DND-41 (cell line): ENCODE measurements around the gene CASR.

Experiments
- ATAC-seq: fragments of 200-7000 bp; cut with Tn5 transposase; 3 replicates; pipeline ENCODE4 v1.9.1; 2021; ENCODE audit warnings: low read depth; ENCODE audit not compliant: insufficient read depth
- DNase-seq: peaks from one replicate; pipeline ENCODE4 v3.0.0-alpha.2; 2020
- H2AFZ ChIP-seq: 2 replicates; pipeline ENCODE4 v1.6.0; 2012; ENCODE audit warnings: low read depth, low read length
- H3K27ac ChIP-seq: 2 replicates; pipeline ENCODE4 v1.5.1; 2012; ENCODE audit warnings: low read length, inconsistent platforms
- H3K27me3 ChIP-seq: fragments of 200-600 bp; sonication (generic); 2 replicates; pipeline ENCODE4 v1.6.0; 2012; ENCODE audit warnings: low read length, mild to moderate bottlenecking, inconsistent platforms; ENCODE audit not compliant: insufficient read depth, poor library complexity
- H3K36me3 ChIP-seq: 2 replicates; pipeline ENCODE4 v1.5.1; 2012; ENCODE audit warnings: low read length, inconsistent platforms; ENCODE audit not compliant: insufficient read depth
- H3K4me1 ChIP-seq: 2 replicates; pipeline ENCODE4 v1.5.1; 2012; ENCODE audit warnings: mild to moderate bottlenecking, low read length; ENCODE audit not compliant: insufficient read depth
- H3K4me2 ChIP-seq: 2 replicates; pipeline ENCODE4 v1.6.0; 2012; ENCODE audit warnings: mild to moderate bottlenecking, moderate library complexity, low read length, inconsistent platforms; ENCODE audit not compliant: insufficient read depth
- H3K4me3 ChIP-seq, 2 experiments: fragments of 200-600 bp in 1 of 2; shearing (Covaris generic) in 1 of 2; 2 replicates each; pipeline ENCODE4 v1.5.1; 2012 to 2016; ENCODE audit warnings: inconsistent platforms in 2 of 2, low read length in 2 of 2, mild to moderate bottlenecking in 2 of 2, low read depth in 1 of 2, moderate library complexity in 1 of 2
- H3K79me2 ChIP-seq: 2 replicates; pipeline ENCODE4 v1.6.0; 2012; ENCODE audit warnings: low read length, inconsistent platforms; ENCODE audit not compliant: insufficient read depth
- H3K9ac ChIP-seq: 2 replicates; pipeline ENCODE4 v1.6.0; 2012; ENCODE audit warnings: low read depth, mild to moderate bottlenecking, inconsistent platforms, low read length, moderate library complexity
- H3K9me3 ChIP-seq: 2 replicates; pipeline ENCODE4 v1.5.1; 2012; ENCODE audit warnings: low read length, moderate library complexity, mild to moderate bottlenecking, inconsistent platforms; ENCODE audit not compliant: insufficient read depth, severe bottlenecking
- H4K20me1 ChIP-seq: 2 replicates; pipeline ENCODE4 v1.6.0; 2012; ENCODE audit warnings: low read length; ENCODE audit not compliant: insufficient read depth
- EZH2 ChIP-seq: IDR thresholded peaks from 3 replicates; pipeline ENCODE4 v1.6.1; 2012; ENCODE audit warnings: borderline replicate concordance, low read depth, mild to moderate bottlenecking, moderate library complexity, low read length, inconsistent platforms; ENCODE audit not compliant: severe bottlenecking
- TF ChIP-seq, protein P1 (sequence below): IDR thresholded peaks from 2 replicates; pipeline ENCODE4 v1.5.1; 2012; ENCODE audit warnings: borderline replicate concordance, low read length, moderate library complexity, mild to moderate bottlenecking; ENCODE audit not compliant: poor library complexity, severe bottlenecking; ENCODE audit errors: extremely low read depth

Gene CASR

DNA sequence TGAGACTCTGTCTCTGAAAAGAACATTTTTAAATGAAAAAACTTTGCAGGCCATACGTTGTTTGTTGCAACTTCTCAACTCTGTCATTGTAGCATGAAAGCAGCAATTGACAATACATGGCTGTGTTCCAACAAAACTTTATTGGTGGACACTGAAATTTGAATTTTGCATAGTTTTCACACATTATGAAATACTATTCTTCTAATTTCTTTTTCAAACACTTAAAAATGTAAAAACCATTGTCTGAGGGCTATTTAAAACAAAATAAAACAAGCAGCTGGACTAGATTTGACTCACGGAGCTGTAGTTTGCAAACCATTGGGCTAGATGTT is 123.1 kb downstream of the CASR start:
- Histone ChIP-seq H3K9me3 (no peaks in the 10 kb centered on the region), H3K27ac (no peak overlapping the region), H4K20me1 (no peaks in the 10 kb centered on the region), H3K79me2 (no peaks in the 10 kb centered on the region), H3K36me3 (no peaks in the 10 kb centered on the region), H3K27me3 (peaks cover 16% of the 10 kb centered on the region), H3K4me3 (no peak overlapping the region), H3K9ac (no peak overlapping the region), H3K4me1 (no peaks in the 10 kb centered on the region), H3K4me2 (no peak overlapping the region), H2AFZ (no peak overlapping the region)
- no peak for DNase-seq
- TF ChIP-seq EZH2 = no peak
- TF ChIP-seq, protein P1, sequence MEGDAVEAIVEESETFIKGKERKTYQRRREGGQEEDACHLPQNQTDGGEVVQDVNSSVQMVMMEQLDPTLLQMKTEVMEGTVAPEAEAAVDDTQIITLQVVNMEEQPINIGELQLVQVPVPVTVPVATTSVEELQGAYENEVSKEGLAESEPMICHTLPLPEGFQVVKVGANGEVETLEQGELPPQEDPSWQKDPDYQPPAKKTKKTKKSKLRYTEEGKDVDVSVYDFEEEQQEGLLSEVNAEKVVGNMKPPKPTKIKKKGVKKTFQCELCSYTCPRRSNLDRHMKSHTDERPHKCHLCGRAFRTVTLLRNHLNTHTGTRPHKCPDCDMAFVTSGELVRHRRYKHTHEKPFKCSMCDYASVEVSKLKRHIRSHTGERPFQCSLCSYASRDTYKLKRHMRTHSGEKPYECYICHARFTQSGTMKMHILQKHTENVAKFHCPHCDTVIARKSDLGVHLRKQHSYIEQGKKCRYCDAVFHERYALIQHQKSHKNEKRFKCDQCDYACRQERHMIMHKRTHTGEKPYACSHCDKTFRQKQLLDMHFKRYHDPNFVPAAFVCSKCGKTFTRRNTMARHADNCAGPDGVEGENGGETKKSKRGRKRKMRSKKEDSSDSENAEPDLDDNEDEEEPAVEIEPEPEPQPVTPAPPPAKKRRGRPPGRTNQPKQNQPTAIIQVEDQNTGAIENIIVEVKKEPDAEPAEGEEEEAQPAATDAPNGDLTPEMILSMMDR = no peak
- no peak for ATAC-seq

DNA sequence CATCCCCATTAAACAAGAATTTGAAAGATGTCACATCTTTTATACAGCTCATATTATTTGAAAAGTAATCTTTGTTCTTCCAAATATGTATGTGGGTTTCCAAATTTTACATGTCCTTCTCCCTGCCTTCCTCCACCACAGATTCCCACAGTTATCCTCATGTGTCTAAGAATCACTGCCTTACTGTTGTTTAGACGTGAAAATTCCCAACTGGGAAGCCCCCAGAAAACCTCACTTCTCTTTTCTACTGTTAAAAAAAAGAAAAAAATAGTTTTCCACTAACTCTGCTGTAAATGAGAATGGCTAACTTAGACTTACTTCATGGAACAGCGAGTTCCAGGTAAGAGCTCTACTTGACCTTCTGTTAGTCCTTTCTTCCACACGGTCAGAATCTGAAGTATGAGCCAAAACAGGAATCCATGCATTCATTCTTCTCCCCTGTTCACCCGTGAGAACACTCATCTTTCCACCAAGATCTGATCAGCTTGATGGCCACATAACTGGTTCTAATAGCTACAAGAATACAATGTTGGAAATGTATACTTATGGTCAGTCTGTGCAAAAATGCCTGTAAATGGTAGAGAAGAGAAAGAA is 123.7 kb downstream of the CASR start:
- no peak for ATAC-seq
- H3K27me3 ChIP-seq = peaks cover 16% of the 10 kb centered on the region
- no peaks in the 10 kb centered on the region for H3K9me3 ChIP-seq
- H3K36me3 ChIP-seq = no peaks in the 10 kb centered on the region
- H2AFZ ChIP-seq = no peak overlapping the region
- H4K20me1 ChIP-seq = no peaks in the 10 kb centered on the region
- TF ChIP-seq, protein P1 = no peak
- TF ChIP-seq EZH2 = no peak
- H3K4me3 ChIP-seq = no peak overlapping the region
- no peak overlapping the region for H3K4me2 ChIP-seq
- no peak for DNase-seq
- H3K27ac ChIP-seq = no peak overlapping the region
- H3K4me1 ChIP-seq = no peaks in the 10 kb centered on the region
- no peaks in the 10 kb centered on the region for H3K79me2 ChIP-seq
- H3K9ac ChIP-seq = no peak overlapping the region

DNA sequence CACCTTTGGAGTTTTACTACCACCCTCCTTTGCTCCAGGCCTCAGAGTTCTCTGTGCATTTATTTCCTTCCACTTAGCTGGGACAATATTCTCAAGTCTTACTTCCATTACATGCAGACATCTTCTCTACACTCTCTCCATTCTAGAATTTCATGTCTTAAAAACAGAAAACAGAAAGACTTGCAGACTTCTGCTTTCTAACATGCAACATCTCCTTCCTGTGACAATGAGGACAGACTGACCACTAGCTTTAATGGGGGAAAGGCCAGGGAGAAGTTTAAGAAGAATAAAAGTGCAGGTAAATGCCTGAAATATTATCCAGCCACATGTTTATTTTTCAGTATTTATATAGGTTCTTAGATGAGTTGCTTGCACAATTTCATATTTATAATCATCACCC is 124.5 kb downstream of the CASR start:
- H3K27me3 ChIP-seq = peaks cover 16% of the 10 kb centered on the region
- no peaks in the 10 kb centered on the region for H3K9me3 ChIP-seq
- H3K27ac ChIP-seq = no peak overlapping the region
- no peak for TF ChIP-seq EZH2
- TF ChIP-seq, protein P1 = no peak
- H3K4me2 ChIP-seq = no peak overlapping the region
- no peaks in the 10 kb centered on the region for H4K20me1 ChIP-seq
- no peak overlapping the region for H2AFZ ChIP-seq
- peaks cover 5% of the 10 kb centered on the region; the same call in 1 of the 2 replicates for H3K4me1 ChIP-seq
- no peak overlapping the region for H3K4me3 ChIP-seq
- DNase-seq (no peak), ATAC-seq (no peak)
- no peaks in the 10 kb centered on the region for H3K36me3 ChIP-seq
- H3K79me2 ChIP-seq = no peaks in the 10 kb centered on the region
- H3K9ac ChIP-seq = no peak overlapping the region

DNA sequence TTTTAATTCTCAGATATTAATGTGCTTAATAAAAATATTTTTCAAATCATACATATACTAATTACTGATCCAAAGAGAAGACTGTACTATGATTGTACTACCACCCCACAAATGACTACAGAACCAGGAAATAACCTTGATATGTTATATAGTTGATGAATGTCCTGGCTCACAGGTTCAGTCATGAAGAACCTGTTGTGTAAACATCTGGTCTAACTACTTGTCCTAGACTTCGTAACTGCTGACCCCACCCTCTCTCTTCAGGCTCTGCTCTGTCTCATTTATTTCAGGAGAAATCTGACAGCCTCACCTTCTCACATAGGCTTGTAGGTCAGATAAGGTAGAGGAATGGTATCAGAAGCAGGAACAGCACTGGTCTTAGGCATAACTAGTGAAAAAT is 126.9 kb downstream of the CASR start:
- Histone ChIP-seq H3K79me2 (no peaks in the 10 kb centered on the region), H3K9me3 (no peaks in the 10 kb centered on the region), H3K27me3 (peaks cover 20% of the 10 kb centered on the region), H3K4me1 (peaks cover 9% of the 10 kb centered on the region; the same call in 1 of the 2 replicates), H3K4me3 (no peak overlapping the region), H4K20me1 (no peaks in the 10 kb centered on the region), H2AFZ (no peak overlapping the region), H3K27ac (no peak overlapping the region), H3K9ac (no peak overlapping the region), H3K4me2 (no peak overlapping the region), H3K36me3 (no peaks in the 10 kb centered on the region)
- no peak for DNase-seq
- no peak for ATAC-seq
- no peak for TF ChIP-seq EZH2
- TF ChIP-seq, protein P1 = no peak
